ENCODE data around the gene DCST2.

DNA sequence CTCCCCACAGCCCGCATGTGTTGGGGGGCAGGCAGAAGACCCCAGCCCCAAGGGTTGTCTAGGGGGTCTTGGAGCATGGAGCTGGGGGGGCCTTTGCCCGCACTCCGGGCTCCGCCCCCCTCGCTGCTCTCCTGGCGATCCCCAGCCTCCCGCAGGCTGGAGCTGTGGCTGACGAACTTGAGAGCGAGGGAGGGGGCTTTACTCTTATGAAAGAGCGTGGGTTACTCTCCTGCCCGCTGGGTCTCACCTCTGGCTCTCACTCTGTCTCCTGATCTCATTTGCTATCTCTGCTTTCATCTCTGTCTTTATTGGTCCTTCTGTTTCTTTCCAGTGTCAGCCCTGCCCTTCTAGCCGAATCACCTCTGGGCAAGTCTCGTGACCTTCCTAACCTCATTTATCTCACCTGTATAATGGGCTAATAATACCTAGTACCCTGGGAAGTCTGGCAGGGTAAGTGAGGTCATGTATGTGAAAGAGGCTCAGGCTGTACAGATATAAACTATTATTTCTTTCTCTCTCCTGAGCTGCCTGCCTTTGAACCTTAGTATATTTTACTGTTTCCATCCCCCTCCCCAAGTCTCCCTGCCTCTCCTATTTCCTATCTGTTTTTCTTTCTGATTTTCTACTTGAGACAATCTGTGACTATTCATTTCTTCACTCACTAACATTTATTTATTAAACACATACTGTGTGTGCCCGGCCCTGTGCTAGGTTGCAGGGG, 30.7 kb upstream of the DCST2 start:
- TF ChIP-seq, protein P1, sequence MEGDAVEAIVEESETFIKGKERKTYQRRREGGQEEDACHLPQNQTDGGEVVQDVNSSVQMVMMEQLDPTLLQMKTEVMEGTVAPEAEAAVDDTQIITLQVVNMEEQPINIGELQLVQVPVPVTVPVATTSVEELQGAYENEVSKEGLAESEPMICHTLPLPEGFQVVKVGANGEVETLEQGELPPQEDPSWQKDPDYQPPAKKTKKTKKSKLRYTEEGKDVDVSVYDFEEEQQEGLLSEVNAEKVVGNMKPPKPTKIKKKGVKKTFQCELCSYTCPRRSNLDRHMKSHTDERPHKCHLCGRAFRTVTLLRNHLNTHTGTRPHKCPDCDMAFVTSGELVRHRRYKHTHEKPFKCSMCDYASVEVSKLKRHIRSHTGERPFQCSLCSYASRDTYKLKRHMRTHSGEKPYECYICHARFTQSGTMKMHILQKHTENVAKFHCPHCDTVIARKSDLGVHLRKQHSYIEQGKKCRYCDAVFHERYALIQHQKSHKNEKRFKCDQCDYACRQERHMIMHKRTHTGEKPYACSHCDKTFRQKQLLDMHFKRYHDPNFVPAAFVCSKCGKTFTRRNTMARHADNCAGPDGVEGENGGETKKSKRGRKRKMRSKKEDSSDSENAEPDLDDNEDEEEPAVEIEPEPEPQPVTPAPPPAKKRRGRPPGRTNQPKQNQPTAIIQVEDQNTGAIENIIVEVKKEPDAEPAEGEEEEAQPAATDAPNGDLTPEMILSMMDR (IDR thresholded peaks at IDR 0.05; ENCODE audit: low read depth, low read length), result no peak
- TF ChIP-seq, protein P2, sequence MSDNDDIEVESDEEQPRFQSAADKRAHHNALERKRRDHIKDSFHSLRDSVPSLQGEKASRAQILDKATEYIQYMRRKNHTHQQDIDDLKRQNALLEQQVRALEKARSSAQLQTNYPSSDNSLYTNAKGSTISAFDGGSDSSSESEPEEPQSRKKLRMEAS (IDR thresholded peaks at IDR 0.05; ENCODE audit: low read depth, low read length), result 0 out of 2 replicates have a peak, but pooled peaks have one; percentile 3

All from NB4 (cell line).